Mesenchymal stem cell (in vitro differentiated cells and primary cell): Measurements from ENCODE around the gene GABRD.

Source experiments
- DNase-seq: peaks from one replicate; pipeline ENCODE4 v3.0.0-alpha.2; 2013
- H2AFZ ChIP-seq: one replicate; pipeline ENCODE4 v1.6.1; 2013; ENCODE audit warnings: low read depth, mild to moderate bottlenecking, control low read depth, inconsistent platforms, low read length, moderate library complexity
- H2AK5ac ChIP-seq: 2 replicates; pipeline ENCODE4 v1.6.1; 2013; ENCODE audit warnings: low read length, moderate library complexity, mild to moderate bottlenecking, inconsistent platforms; ENCODE audit not compliant: severe bottlenecking
- H2BK120ac ChIP-seq: one replicate; pipeline ENCODE4 v1.6.1; 2013; ENCODE audit warnings: low read depth, mild to moderate bottlenecking, inconsistent platforms, low read length, moderate library complexity
- H2BK12ac ChIP-seq, 2 experiments: one replicate each; pipeline ENCODE4 v1.6.1; 2013; ENCODE audit warnings: inconsistent platforms in 2 of 2, low read length in 2 of 2, mild to moderate bottlenecking in 2 of 2, moderate library complexity in 2 of 2, control low read depth in 1 of 2
- H2BK15ac ChIP-seq: one replicate; pipeline ENCODE4 v1.6.1; 2013; ENCODE audit warnings: mild to moderate bottlenecking, low read depth, inconsistent platforms; ENCODE audit not compliant: poor library complexity, severe bottlenecking
- H2BK5ac ChIP-seq: 2 replicates; pipeline ENCODE4 v1.6.1; 2013; ENCODE audit warnings: low read depth, mild to moderate bottlenecking, low read length, control low read depth, inconsistent platforms; ENCODE audit not compliant: poor library complexity, severe bottlenecking
- H3K14ac ChIP-seq, 2 experiments: one replicate each; pipeline ENCODE4 v1.6.1; 2013; ENCODE audit warnings: inconsistent platforms in 2 of 2, low read length in 2 of 2, control low read depth in 1 of 2, mild to moderate bottlenecking in 1 of 2, moderate library complexity in 1 of 2
- H3K18ac ChIP-seq, 2 experiments: one replicate each; pipeline ENCODE4 v1.6.1; 2013; ENCODE audit warnings: inconsistent platforms in 2 of 2, low read length in 2 of 2, control low read depth in 1 of 2, low read depth in 1 of 2, mild to moderate bottlenecking in 1 of 2
- H3K23ac ChIP-seq, 2 experiments: one replicate each; pipeline ENCODE4 v1.6.1; 2013; ENCODE audit warnings: inconsistent platforms in 2 of 2, low read length in 2 of 2, mild to moderate bottlenecking in 2 of 2, moderate library complexity in 2 of 2, control low read depth in 1 of 2
- H3K27ac ChIP-seq: 2 replicates; pipeline ENCODE4 v1.5.1; 2013; ENCODE audit warnings: mild to moderate bottlenecking, moderate library complexity, low read length, control low read depth, inconsistent platforms; ENCODE audit not compliant: poor library complexity, severe bottlenecking
- H3K27me3 ChIP-seq, 2 experiments: 2 replicates each; pipeline versions ENCODE4 v1.6.1 to v1.7.0; 2013; ENCODE audit warnings: low read length in 2 of 2, mild to moderate bottlenecking in 2 of 2, moderate library complexity in 2 of 2, control low read depth in 1 of 2, inconsistent platforms in 1 of 2; ENCODE audit not compliant: control insufficient read depth in 1 of 2, insufficient read depth in 1 of 2
- H3K36me3 ChIP-seq, 2 experiments: 2 replicates each; pipeline versions ENCODE4 v1.6.1 to v1.7.0; 2013; ENCODE audit warnings: low read length in 2 of 2, control low read depth in 1 of 2, inconsistent platforms in 1 of 2, low read depth in 1 of 2, mild to moderate bottlenecking in 1 of 2; ENCODE audit not compliant: insufficient read depth in 2 of 2, control insufficient read depth in 1 of 2
- H3K4ac ChIP-seq, 2 experiments: one replicate each; pipeline ENCODE4 v1.6.1; 2013; ENCODE audit warnings: inconsistent platforms in 2 of 2, low read length in 2 of 2, mild to moderate bottlenecking in 2 of 2, moderate library complexity in 2 of 2, control low read depth in 1 of 2, low read depth in 1 of 2
- H3K4me1 ChIP-seq: 2 replicates; pipeline ENCODE4 v1.6.1; 2013; ENCODE audit warnings: low read depth, low read length, control low read depth; ENCODE audit not compliant: control insufficient read depth, insufficient read depth
- H3K4me2 ChIP-seq: 2 replicates; pipeline ENCODE4 v1.6.1; 2013; ENCODE audit warnings: low read length, mild to moderate bottlenecking, inconsistent platforms; ENCODE audit not compliant: poor library complexity, severe bottlenecking
- H3K4me3 ChIP-seq, 2 experiments: 2 replicates each; pipeline versions ENCODE4 v1.5.1 to v1.7.0; 2013; ENCODE audit warnings: low read length in 2 of 2, mild to moderate bottlenecking in 2 of 2, control low read depth in 1 of 2, low read depth in 1 of 2; ENCODE audit not compliant: insufficient read depth in 1 of 2
- H3K79me1 ChIP-seq: replicated peaks from 2 replicates; pipeline ENCODE4 v1.6.1; 2013; ENCODE audit warnings: mild to moderate bottlenecking, control low read depth, low read length, inconsistent platforms; ENCODE audit not compliant: poor library complexity, severe bottlenecking
- H3K9ac ChIP-seq: 2 replicates; pipeline ENCODE4 v1.7.0; 2013; ENCODE audit warnings: mild to moderate bottlenecking, low read length, moderate library complexity
- H3K9me3 ChIP-seq: 2 replicates; pipeline ENCODE4 v1.7.0; 2013; ENCODE audit warnings: mild to moderate bottlenecking, low read length; ENCODE audit not compliant: control insufficient read depth
- H4K8ac ChIP-seq: one replicate; pipeline ENCODE4 v1.6.1; 2013; ENCODE audit warnings: inconsistent platforms, mild to moderate bottlenecking, low read length, moderate library complexity
- H4K91ac ChIP-seq: one replicate; pipeline ENCODE4 v1.6.1; 2013; ENCODE audit warnings: mild to moderate bottlenecking, low read length, inconsistent platforms
- WGBS: methylation state at CpG from one replicate; pipeline ENCODE4 v1.1.7; 2013; ENCODE audit warnings: mixed read lengths; 5-methylcytosine and 5-hydroxymethylcytosine counted together

GABRD gene

DNA sequence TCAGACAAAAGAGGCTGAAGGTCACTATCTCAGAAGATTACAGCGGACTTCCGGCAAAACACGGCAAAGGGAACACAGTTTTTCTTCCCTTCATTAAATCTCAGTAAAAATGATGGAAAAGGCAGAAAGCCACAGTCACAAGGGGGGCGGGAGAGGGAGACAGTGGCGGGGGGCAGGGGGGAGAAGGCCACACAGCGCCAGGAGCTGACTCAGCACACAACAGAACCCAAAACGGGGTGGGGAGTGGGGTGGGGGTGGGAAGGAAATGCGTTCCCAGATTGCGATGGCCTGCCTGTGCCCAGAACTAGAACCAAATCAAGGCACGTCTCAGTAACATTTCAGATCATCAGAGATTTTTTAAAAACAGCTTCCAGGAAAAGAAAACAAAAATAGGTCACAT is 28.9 kb upstream of the GABRD start:
- Histone ChIP-seq H3K14ac (no peak overlapping the region), H3K4ac (no peak overlapping the region), H3K18ac (no peak overlapping the region), H3K79me1 (no peaks in the 10 kb centered on the region), H4K8ac (no peak overlapping the region), H2AFZ (no peak overlapping the region), H3K4me2 (no peak overlapping the region), H2BK5ac (no peak overlapping the region), H3K27ac (no peak overlapping the region), H3K9me3 (no peaks in the 10 kb centered on the region), H2BK120ac (no peak overlapping the region), H2AK5ac (no peak overlapping the region), H4K91ac (no peak overlapping the region), H2BK15ac (no peak overlapping the region), H3K23ac (no peak overlapping the region), H2BK12ac (no peak overlapping the region), H3K9ac (peak overlapping the region; percentile 55), H3K36me3 (no peaks in the 10 kb centered on the region), H3K4me3 (no peak overlapping the region), H3K27me3 (peaks cover 12 to 30% of the 10 kb centered on the region in 2 experiments), H3K4me1 (no peaks in the 10 kb centered on the region)
- DNase-seq: no peak
- WGBS: 90% methylated on average over 2 of the region's 10 CpGs

DNA sequence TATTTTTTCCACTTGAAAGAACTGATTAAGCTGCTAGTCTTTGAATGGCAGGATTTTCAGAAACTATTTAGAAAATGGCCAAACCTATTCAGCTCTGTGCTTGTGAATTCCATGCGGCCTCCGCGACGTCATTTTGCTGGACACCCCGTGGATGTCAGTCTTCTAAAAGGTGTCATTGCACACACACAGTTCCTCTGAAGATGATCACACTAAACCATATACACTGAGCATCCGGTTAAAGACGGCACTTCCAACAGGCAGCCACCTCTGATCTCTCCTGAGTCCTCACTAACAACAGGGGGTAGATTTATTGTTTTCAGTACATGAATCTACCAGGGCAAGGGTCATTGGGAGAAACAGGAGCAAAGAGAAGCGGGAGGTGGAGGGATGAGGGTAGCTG is 24.6 kb upstream of the GABRD start:
- Histone ChIP-seq H3K9ac (no peak overlapping the region), H3K4me3 (no peak overlapping the region), H3K4me1 (no peaks in the 10 kb centered on the region), H3K18ac (no peak overlapping the region), H2BK15ac (no peak overlapping the region), H2AFZ (no peak overlapping the region), H2AK5ac (no peak overlapping the region), H3K23ac (no peak overlapping the region), H3K27ac (no peak overlapping the region), H4K91ac (no peak overlapping the region), H3K36me3 (no peaks in the 10 kb centered on the region), H2BK5ac (no peak overlapping the region), H2BK12ac (no peak overlapping the region), H2BK120ac (no peak overlapping the region), H3K79me1 (no peaks in the 10 kb centered on the region), H3K27me3 (peaks cover 13 to 29% of the 10 kb centered on the region in 2 experiments), H3K9me3 (no peaks in the 10 kb centered on the region), H3K4ac (no peak overlapping the region), H4K8ac (no peak overlapping the region), H3K14ac (no peak overlapping the region), H3K4me2 (no peak overlapping the region)
- 83% methylated on average over 6 of the region's 8 CpGs for WGBS
- DNase-seq: no peak

DNA sequence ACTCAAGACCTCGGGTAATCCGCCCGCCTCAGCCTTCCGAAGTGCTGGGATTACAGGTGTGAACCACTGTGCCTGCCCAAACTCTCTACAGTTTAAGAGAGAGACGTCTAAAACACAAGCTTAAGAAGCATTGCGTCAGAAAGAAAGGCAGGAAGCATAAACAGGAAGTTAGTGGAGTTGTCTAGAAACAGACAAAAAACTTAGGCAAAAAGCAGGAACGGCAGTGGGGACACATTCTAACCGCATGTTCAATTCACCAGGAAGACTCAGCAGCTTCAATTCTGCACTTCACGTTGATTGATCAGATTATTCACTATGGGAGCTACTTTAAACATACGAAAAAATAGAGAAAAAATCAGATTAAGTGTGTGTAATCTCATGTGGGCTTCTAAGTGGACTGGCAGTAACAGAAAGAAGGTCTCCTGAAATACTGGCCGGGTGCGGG is 22.9 kb upstream of the GABRD start:
- H3K4me2 ChIP-seq: no peak overlapping the region
- H3K4me3 ChIP-seq: no peak overlapping the region
- H3K4me1 ChIP-seq: no peaks in the 10 kb centered on the region
- H2AK5ac ChIP-seq: no peak overlapping the region
- peaks cover 18 to 36% of the 10 kb centered on the region in 2 experiments for H3K27me3 ChIP-seq
- H2AFZ ChIP-seq: no peak overlapping the region
- H3K4ac ChIP-seq: no peak overlapping the region
- H3K79me1 ChIP-seq: no peaks in the 10 kb centered on the region
- no peak overlapping the region for H2BK5ac ChIP-seq
- no peak overlapping the region for H4K91ac ChIP-seq
- WGBS: 76% methylated on average over 12 of the region's 12 CpGs
- H3K27ac ChIP-seq: no peak overlapping the region
- H3K36me3 ChIP-seq: no peaks in the 10 kb centered on the region
- no peak overlapping the region for H2BK120ac ChIP-seq
- no peak overlapping the region for H2BK12ac ChIP-seq
- no peak overlapping the region for H3K9ac ChIP-seq
- no peak overlapping the region for H4K8ac ChIP-seq
- H3K9me3 ChIP-seq: no peaks in the 10 kb centered on the region
- peak; percentile 36 for DNase-seq
- no peak overlapping the region for H3K14ac ChIP-seq
- H2BK15ac ChIP-seq: no peak overlapping the region
- H3K18ac ChIP-seq: no peak overlapping the region
- H3K23ac ChIP-seq: no peak overlapping the region

DNA sequence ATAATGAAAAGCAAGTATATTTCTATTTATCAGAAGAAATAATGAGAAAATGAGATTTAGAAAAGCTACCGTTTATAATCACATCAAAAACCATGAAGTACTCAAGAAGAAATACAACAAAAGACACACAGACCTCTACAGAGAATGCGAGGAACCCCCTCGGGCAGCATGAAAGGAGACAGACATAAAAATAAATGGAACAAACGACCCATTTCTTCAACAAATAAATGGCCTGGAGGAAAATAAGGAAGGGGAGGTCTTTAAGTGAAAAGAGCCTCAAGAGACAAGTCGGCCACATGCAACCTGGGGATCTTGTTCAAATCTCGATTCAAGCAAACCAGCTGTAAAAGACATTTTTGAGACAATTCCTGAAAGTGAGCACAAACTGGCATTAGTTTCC is 21.6 kb upstream of the GABRD start:
- Histone ChIP-seq H2BK120ac (no peak overlapping the region), H2BK15ac (no peak overlapping the region), H3K4ac (no peak overlapping the region), H4K8ac (no peak overlapping the region), H2AFZ (no peak overlapping the region), H3K23ac (no peak overlapping the region), H2BK5ac (no peak overlapping the region), H3K9me3 (no peaks in the 10 kb centered on the region), H3K4me3 (no peak overlapping the region), H3K4me2 (no peak overlapping the region), H2AK5ac (no peak overlapping the region), H3K27ac (no peak overlapping the region), H3K18ac (no peak overlapping the region), H3K4me1 (no peaks in the 10 kb centered on the region), H3K79me1 (no peaks in the 10 kb centered on the region), H3K14ac (no peak overlapping the region), H3K27me3 (peaks cover 18 to 34% of the 10 kb centered on the region in 2 experiments), H2BK12ac (no peak overlapping the region), H3K36me3 (no peaks in the 10 kb centered on the region), H4K91ac (no peak overlapping the region), H3K9ac (no peak overlapping the region)
- DNase-seq: no peak
- WGBS: 84% methylated on average over 5 of the region's 6 CpGs
